ENCODE measurements around the gene CORO6.

GRCh38 chr17:29650396-29650795 is 27.7 kb upstream of the CORO6 start:
- no peak for TF ChIP-seq CTCF (conservative IDR thresholded peaks at IDR 0.05)
- TF ChIP-seq ZFX (IDR thresholded peaks at IDR 0.05) = no peak
